ENCODE data around the gene MSRB3. TPM values are rescaled to one million over a fixed set of nuclear protein-coding genes. Genes with fewer than 3 reads are reported as not detected.
"Not testable (repeated sequence)": the region's sequence is repeated elsewhere in the genome, so short reads cannot be mapped to it uniquely, and the experiment has no call there.

MSRB3 gene
- total RNA-seq, 1 donor from 2014 or later: 81.1 TPM

- DNase-seq (ENCODE audit: low spot score): not testable (repeated sequence)
Measured at GRCh38 chr12:65285532-65285931, 7.0 kb downstream of the MSRB3 start.

- DNase-seq (ENCODE audit: low spot score): no peak
Measured at GRCh38 chr12:65287426-65287825, 8.9 kb downstream of the MSRB3 start.

GRCh38 chr12:65292241-65292640, 13.8 kb downstream of the MSRB3 start:
- DNase-seq (ENCODE audit: low spot score): no peak

- DNase-seq (ENCODE audit: low spot score): no peak
Measured at GRCh38 chr12:65293735-65294134, 15.3 kb downstream of the MSRB3 start.

GRCh38 chr12:65294641-65295262, 16.3 kb downstream of the MSRB3 start:
- DNase-seq (ENCODE audit: low spot score): no peak

GRCh38 chr12:65296508-65297265, 18.2 kb downstream of the MSRB3 start:
- no peak for DNase-seq (ENCODE audit: low spot score)

- no peak for DNase-seq (ENCODE audit: low spot score)
Measured at GRCh38 chr12:65300097-65300496, 21.6 kb downstream of the MSRB3 start.

- DNase-seq (ENCODE audit: low spot score): no peak
Measured at GRCh38 chr12:65300679-65301349, 22.3 kb downstream of the MSRB3 start.

GRCh38 chr12:65302891-65303290, 24.4 kb downstream of the MSRB3 start:
- no peak for DNase-seq (ENCODE audit: low spot score)

- DNase-seq (ENCODE audit: low spot score): no peak
Measured at GRCh38 chr12:65305346-65305950, 27.0 kb downstream of the MSRB3 start.

GRCh38 chr12:65306366-65307168, 28.1 kb downstream of the MSRB3 start:
- DNase-seq (ENCODE audit: low spot score): no peak

- no peak for DNase-seq (ENCODE audit: low spot score)
Measured at GRCh38 chr12:65307169-65307501, 28.7 kb downstream of the MSRB3 start.

GRCh38 chr12:65308006-65308405, 29.5 kb downstream of the MSRB3 start:
- no peak for DNase-seq (ENCODE audit: low spot score)

GRCh38 chr12:65308601-65309071, 30.2 kb downstream of the MSRB3 start:
- no peak for DNase-seq (ENCODE audit: low spot score)

GRCh38 chr12:65311260-65311659, 32.8 kb downstream of the MSRB3 start:
- DNase-seq (ENCODE audit: low spot score): no peak

GRCh38 chr12:65313719-65314317, 35.3 kb downstream of the MSRB3 start:
- no peak for DNase-seq (ENCODE audit: low spot score)

GRCh38 chr12:65315238-65315637, 36.8 kb downstream of the MSRB3 start:
- not testable (repeated sequence) for DNase-seq (ENCODE audit: low spot score)

- no peak for DNase-seq (ENCODE audit: low spot score)
Measured at GRCh38 chr12:65318186-65318685, 39.8 kb downstream of the MSRB3 start.

- DNase-seq (ENCODE audit: low spot score): no peak
Measured at GRCh38 chr12:65319688-65320200, 41.3 kb downstream of the MSRB3 start.

GRCh38 chr12:65323070-65323469, 44.6 kb downstream of the MSRB3 start:
- DNase-seq (ENCODE audit: low spot score): no peak
